ENCODE data around the gene BBIP1. TPM values are rescaled to one million over a fixed set of nuclear protein-coding genes. Genes with fewer than 3 reads are reported as not detected.

Gene BBIP1
- total and polyA plus RNA-seq, 2 donors (not counting 3 experiments of a cell fraction or from before 2014, with no cell fraction given), result 9.9 to 32.8 TPM

GRCh38 chr10:110883924-110884323 lies 35.1 kb downstream of the BBIP1 start:
- no peak overlapping the region for H3K27ac ChIP-seq (ENCODE audit: insufficient read depth, low read depth, low read length)
- no peak overlapping the region for H3K9ac ChIP-seq (replicated peaks; ENCODE audit: extremely low read depth, insufficient read depth, low read length)
- peaks cover 0 to 4% of the 10 kb centered on the region in 2 experiments for H3K36me3 ChIP-seq (ENCODE audit: control insufficient read depth in 2 of 2, extremely low read depth in 1 of 2, insufficient read depth in 2 of 2, low read length in 2 of 2)
- no peaks in the 10 kb centered on the region for H3K27me3 ChIP-seq (ENCODE audit: control insufficient read depth in 2 of 2, insufficient read depth in 2 of 2, low read length in 2 of 2)
- no TSS peak for BruUV-seq (replicated peaks)
- DNase-seq (ENCODE audit: low read depth, low spot score), result no peak
- no peaks in the 10 kb centered on the region for H3K9me1 ChIP-seq (replicated peaks; ENCODE audit: control insufficient read depth, extremely low read depth, insufficient read depth, low read length)
- intact Hi-C loops (cut with micrococcal nuclease) (no loop called here), dilution Hi-C loops (cut with MboI; ENCODE audit: extremely low pct_ligation_motif_present, low sequenced_read_pairs) (no loop called here)
- H3K4me2 ChIP-seq (ENCODE audit: insufficient read depth, low read length), result no peak overlapping the region
- FAIRE-seq, result no peak
- H4K20me1 ChIP-seq (replicated peaks; ENCODE audit: control insufficient read depth, extremely low read depth, insufficient read depth, low read length), result no peaks in the 10 kb centered on the region
- H3K9me3 ChIP-seq (replicated peaks; ENCODE audit: control insufficient read depth, insufficient read depth, low read length), result no peaks in the 10 kb centered on the region
- ChIA-PET CTCF (interaction anchor here (1.2 kb wide), 1 partner anchor 38 kb away, joined by 3 read pairs; no protein-coding TSS in a partner anchor), POLR2A (no interaction called here)
- no peaks in the 10 kb centered on the region for H3K4me1 ChIP-seq (ENCODE audit: control insufficient read depth, extremely low read depth, insufficient read depth, low read length)
- no peaks in the 10 kb centered on the region for H3K79me2 ChIP-seq (ENCODE audit: control insufficient read depth, insufficient read depth, low read length)
- no peak overlapping the region for H3K4me3 ChIP-seq (replicated peaks in 1 of 3; ENCODE audit: insufficient read depth in 1 of 3, low read depth in 1 of 3, low read length in 3 of 3)
- no peak for TF ChIP-seq MYC (IDR thresholded peaks at IDR 0.05; ENCODE audit: low read depth, low read length)
- no peak for TF ChIP-seq POLR2A (IDR thresholded peaks at IDR 0.05; ENCODE audit: low read depth, low read length)
- TF ChIP-seq JUN (IDR thresholded peaks at IDR 0.05; ENCODE audit: borderline replicate concordance, insufficient read depth, insufficient read length, low read depth), result no peak
- no peak for TF ChIP-seq FOS (IDR thresholded peaks at IDR 0.05; ENCODE audit: borderline replicate concordance, insufficient read depth, low read length)
- no peak for TF ChIP-seq POLR2AphosphoS5 (IDR thresholded peaks at IDR 0.05; ENCODE audit: insufficient read depth, low read depth, low read length)
- H2AFZ ChIP-seq (ENCODE audit: low read depth, low read length), result no peak overlapping the region

GRCh38 chr10:110881905-110882304 lies 37.1 kb downstream of the BBIP1 start:
- BruUV-seq (replicated peaks), result no TSS peak
- Histone ChIP-seq H4K20me1 (replicated peaks; ENCODE audit: control insufficient read depth, extremely low read depth, insufficient read depth, low read length) (no peaks in the 10 kb centered on the region), H3K27ac (ENCODE audit: insufficient read depth, low read depth, low read length) (no peak overlapping the region), H3K9ac (replicated peaks; ENCODE audit: extremely low read depth, insufficient read depth, low read length) (no peak overlapping the region), H3K4me2 (ENCODE audit: insufficient read depth, low read length) (no peak overlapping the region), H3K9me1 (replicated peaks; ENCODE audit: control insufficient read depth, extremely low read depth, insufficient read depth, low read length) (no peaks in the 10 kb centered on the region), H3K79me2 (ENCODE audit: control insufficient read depth, insufficient read depth, low read length) (no peaks in the 10 kb centered on the region), H3K4me1 (ENCODE audit: control insufficient read depth, extremely low read depth, insufficient read depth, low read length) (no peaks in the 10 kb centered on the region), H3K36me3 (ENCODE audit: control insufficient read depth in 2 of 2, extremely low read depth in 1 of 2, insufficient read depth in 2 of 2, low read length in 2 of 2) (no peaks in the 10 kb centered on the region), H3K4me3 (replicated peaks in 1 of 3; ENCODE audit: insufficient read depth in 1 of 3, low read depth in 1 of 3, low read length in 3 of 3) (no peak overlapping the region), H2AFZ (ENCODE audit: low read depth, low read length) (no peak overlapping the region), H3K27me3 (ENCODE audit: control insufficient read depth in 2 of 2, insufficient read depth in 2 of 2, low read length in 2 of 2) (no peaks in the 10 kb centered on the region), H3K9me3 (replicated peaks; ENCODE audit: control insufficient read depth, insufficient read depth, low read length) (no peaks in the 10 kb centered on the region)
- no peak for FAIRE-seq
- CTCF ChIA-PET, result interaction anchor here (0.6 to 2.0 kb wide), 3 partner anchors 9 to 143 kb away, joined by 3 to 10 read pairs (median 4); no protein-coding TSS in a partner anchor
- intact Hi-C loops (cut with micrococcal nuclease) (no loop called here), dilution Hi-C loops (cut with MboI; ENCODE audit: extremely low pct_ligation_motif_present, low sequenced_read_pairs) (no loop called here)
- DNase-seq (ENCODE audit: low read depth, low spot score), result no peak
- TF ChIP-seq FOS (IDR thresholded peaks at IDR 0.05; ENCODE audit: borderline replicate concordance, insufficient read depth, low read length), result no peak
- no peak for TF ChIP-seq MYC (IDR thresholded peaks at IDR 0.05; ENCODE audit: low read depth, low read length)
- TF ChIP-seq CTCF (IDR thresholded peaks at IDR 0.05; ENCODE audit: extremely low read depth in 1 of 2, insufficient read depth in 1 of 2, low read depth in 1 of 2, low read length in 2 of 2), result no peak
- TF ChIP-seq POLR2AphosphoS5 (IDR thresholded peaks at IDR 0.05; ENCODE audit: insufficient read depth, low read depth, low read length), result no peak
- no peak for TF ChIP-seq GATA2 (IDR thresholded peaks at IDR 0.05; ENCODE audit: insufficient read depth, insufficient read length, low read depth, low read length)
- no peak for TF ChIP-seq EZH2 (IDR thresholded peaks at IDR 0.05; ENCODE audit: borderline replicate concordance, low read depth, low read length, severe bottlenecking)
- TF ChIP-seq POLR2A (IDR thresholded peaks at IDR 0.05; ENCODE audit: low read depth, low read length), result no peak
- TF ChIP-seq JUN (IDR thresholded peaks at IDR 0.05; ENCODE audit: borderline replicate concordance, insufficient read depth, insufficient read length, low read depth), result no peak
- TF ChIP-seq MAX (IDR thresholded peaks at IDR 0.05; ENCODE audit: insufficient read depth, insufficient read length), result no peak
- POLR2A ChIA-PET, result no interaction called here

Data from endothelial cell of umbilical vein (primary cell).